ENCODE results near the gene DMXL2.

- TF ChIP-seq, protein P1, sequence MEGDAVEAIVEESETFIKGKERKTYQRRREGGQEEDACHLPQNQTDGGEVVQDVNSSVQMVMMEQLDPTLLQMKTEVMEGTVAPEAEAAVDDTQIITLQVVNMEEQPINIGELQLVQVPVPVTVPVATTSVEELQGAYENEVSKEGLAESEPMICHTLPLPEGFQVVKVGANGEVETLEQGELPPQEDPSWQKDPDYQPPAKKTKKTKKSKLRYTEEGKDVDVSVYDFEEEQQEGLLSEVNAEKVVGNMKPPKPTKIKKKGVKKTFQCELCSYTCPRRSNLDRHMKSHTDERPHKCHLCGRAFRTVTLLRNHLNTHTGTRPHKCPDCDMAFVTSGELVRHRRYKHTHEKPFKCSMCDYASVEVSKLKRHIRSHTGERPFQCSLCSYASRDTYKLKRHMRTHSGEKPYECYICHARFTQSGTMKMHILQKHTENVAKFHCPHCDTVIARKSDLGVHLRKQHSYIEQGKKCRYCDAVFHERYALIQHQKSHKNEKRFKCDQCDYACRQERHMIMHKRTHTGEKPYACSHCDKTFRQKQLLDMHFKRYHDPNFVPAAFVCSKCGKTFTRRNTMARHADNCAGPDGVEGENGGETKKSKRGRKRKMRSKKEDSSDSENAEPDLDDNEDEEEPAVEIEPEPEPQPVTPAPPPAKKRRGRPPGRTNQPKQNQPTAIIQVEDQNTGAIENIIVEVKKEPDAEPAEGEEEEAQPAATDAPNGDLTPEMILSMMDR (IDR thresholded peaks at IDR 0.05; ENCODE audit: insufficient read depth, low read length, poor library complexity, severe bottlenecking) = no peak
- TF ChIP-seq EZH2phosphoT487 (conservative IDR thresholded peaks at IDR 0.05; ENCODE audit: low read length) = no peak
These were observed 20.1 kb downstream of the DMXL2 start for GRCh38 chr15:51602484-51602883.

Measured in SU-DHL-6 (cell line).